Measurements from ENCODE around the gene OR51B2. TPM values are rescaled to one million over a fixed set of nuclear protein-coding genes. Genes with fewer than 3 reads are reported as not detected.
"Not testable (repeated sequence)": the region's sequence is repeated elsewhere in the genome, so short reads cannot be mapped to it uniquely, and the experiment has no call there.

Gene OR51B2
- total RNA-seq, 1 donor from 2014 or later = not detected

DNA sequence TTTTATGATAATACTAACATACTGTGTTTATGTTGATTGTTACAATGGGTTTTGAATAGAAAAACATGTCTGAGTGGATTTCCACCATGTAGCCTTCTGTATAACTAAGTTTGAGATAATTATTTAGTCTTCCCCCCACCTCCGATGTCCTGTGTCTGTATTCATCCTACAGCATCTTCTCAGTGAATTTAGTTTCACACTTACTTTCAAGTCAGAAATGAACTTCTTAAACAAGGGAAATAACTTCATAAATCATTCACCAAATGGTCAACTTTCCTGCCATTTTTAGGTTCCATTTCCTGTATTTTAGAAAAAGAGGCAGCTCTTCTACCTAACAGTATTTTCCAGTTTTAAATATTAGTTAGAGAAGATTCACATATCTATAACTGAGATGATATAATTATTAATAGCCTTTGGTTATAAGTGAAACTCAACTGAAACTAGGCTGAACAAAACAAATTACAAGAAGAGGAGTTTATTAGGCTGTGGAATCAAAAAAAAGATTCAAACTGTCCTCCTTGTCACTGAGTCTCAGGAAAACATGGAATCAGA, 15.8 kb upstream of the OR51B2 start:
- H3K36me3 ChIP-seq = no peaks in the 10 kb centered on the region
- H3K4me1 ChIP-seq = no peaks in the 10 kb centered on the region
- TF ChIP-seq, protein P1, sequence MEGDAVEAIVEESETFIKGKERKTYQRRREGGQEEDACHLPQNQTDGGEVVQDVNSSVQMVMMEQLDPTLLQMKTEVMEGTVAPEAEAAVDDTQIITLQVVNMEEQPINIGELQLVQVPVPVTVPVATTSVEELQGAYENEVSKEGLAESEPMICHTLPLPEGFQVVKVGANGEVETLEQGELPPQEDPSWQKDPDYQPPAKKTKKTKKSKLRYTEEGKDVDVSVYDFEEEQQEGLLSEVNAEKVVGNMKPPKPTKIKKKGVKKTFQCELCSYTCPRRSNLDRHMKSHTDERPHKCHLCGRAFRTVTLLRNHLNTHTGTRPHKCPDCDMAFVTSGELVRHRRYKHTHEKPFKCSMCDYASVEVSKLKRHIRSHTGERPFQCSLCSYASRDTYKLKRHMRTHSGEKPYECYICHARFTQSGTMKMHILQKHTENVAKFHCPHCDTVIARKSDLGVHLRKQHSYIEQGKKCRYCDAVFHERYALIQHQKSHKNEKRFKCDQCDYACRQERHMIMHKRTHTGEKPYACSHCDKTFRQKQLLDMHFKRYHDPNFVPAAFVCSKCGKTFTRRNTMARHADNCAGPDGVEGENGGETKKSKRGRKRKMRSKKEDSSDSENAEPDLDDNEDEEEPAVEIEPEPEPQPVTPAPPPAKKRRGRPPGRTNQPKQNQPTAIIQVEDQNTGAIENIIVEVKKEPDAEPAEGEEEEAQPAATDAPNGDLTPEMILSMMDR (IDR thresholded peaks at IDR 0.05) = no peak
- TF ChIP-seq POLR2AphosphoS5 (IDR thresholded peaks at IDR 0.05; ENCODE audit: insufficient read depth in 1 of 2, low read depth in 1 of 2) = no peak
- no peak for TF ChIP-seq POLR2A (IDR thresholded peaks at IDR 0.05)
- H3K27ac ChIP-seq = no peak overlapping the region
- H3K4me3 ChIP-seq = no peak overlapping the region
- no peaks in the 10 kb centered on the region for H3K27me3 ChIP-seq
- no peaks in the 10 kb centered on the region for H3K9me3 ChIP-seq
- no peak for DNase-seq (ENCODE audit: extremely low spot score in 2 of 2)
- intact Hi-C loops (cut with DNase I) = no loop called here

DNA sequence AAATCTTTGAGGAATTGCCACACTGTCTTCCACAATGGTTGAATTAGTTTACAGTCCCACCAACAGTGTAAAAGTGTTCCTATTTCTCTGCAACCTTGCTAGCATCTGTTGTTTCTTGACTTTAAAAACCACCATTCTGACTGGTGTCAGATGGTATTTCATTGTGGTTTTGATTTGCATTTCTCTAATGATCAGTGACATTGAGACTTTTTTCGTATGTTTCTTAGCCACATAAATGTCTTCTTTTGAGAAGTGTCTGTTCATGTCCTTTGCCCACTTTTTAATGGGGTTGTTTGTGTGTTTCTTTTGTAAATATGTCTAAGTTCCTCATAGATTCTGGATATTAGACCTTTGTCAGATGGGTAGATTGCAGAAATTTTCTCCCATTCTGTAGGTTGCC, 13.2 kb upstream of the OR51B2 start:
- H3K27me3 ChIP-seq; intact Hi-C loops (cut with DNase I): not testable (repeated sequence)

DNA sequence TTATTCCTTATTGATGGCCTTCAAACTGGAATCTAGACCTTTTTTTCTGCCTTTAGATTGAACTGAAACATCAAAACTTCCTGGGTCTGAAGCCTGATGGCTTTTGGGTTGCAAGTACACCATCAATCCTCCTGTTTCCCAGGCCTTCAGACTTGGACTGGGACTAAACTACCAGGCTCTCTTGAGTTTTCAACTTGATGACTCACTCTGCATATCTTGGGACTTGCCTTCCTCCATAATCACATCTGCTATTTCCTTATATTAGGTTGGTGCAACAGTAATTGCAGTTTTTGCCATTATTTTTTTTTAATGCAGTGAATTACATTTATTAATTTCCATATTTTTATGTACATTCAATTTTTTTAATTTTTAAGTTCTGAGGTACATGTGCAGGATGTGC, 12.2 kb upstream of the OR51B2 start:
- Histone ChIP-seq H3K27me3 (no peaks in the 10 kb centered on the region), H3K4me1 (no peaks in the 10 kb centered on the region), H3K27ac (no peak overlapping the region), H3K36me3 (no peaks in the 10 kb centered on the region), H3K4me3 (no peak overlapping the region), H3K9me3 (no peaks in the 10 kb centered on the region)
- DNase-seq (ENCODE audit: extremely low spot score in 2 of 2) = no peak
- TF ChIP-seq, protein P1 (IDR thresholded peaks at IDR 0.05) = no peak
- TF ChIP-seq POLR2AphosphoS5 (IDR thresholded peaks at IDR 0.05; ENCODE audit: insufficient read depth in 1 of 2, low read depth in 1 of 2) = no peak
- no peak for TF ChIP-seq POLR2A (IDR thresholded peaks at IDR 0.05)
- intact Hi-C loops (cut with DNase I) = no loop called here

More for the DNA sequence above, 13.2 kb upstream of the OR51B2 start:
- H3K4me1 ChIP-seq; H3K4me3 ChIP-seq; H3K9me3 ChIP-seq; H3K27ac ChIP-seq; DNase-seq (ENCODE audit: extremely low spot score in 2 of 2); H3K36me3 ChIP-seq: not testable (repeated sequence)

DNA sequence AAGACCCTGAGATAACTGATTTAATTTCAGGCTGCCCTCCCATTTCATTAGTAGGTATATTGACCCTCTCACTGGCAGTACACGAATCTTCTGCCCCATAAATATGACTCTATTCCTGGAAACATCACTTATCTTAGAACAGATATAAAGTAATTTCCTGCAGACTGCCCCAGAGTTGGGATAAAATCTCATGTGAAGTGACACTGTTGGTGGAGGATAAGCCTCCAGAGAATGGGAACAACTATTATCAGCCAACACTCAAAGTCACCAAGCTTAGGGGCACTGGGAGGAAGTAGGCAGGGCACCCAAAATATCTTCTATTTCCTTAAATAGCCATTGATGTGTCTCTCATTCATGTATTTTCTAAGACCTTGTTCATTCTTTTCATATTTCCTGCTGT, 11.1 kb upstream of the OR51B2 start:
- H3K4me3 ChIP-seq = no peak overlapping the region
- H3K36me3 ChIP-seq = no peaks in the 10 kb centered on the region
- H3K27ac ChIP-seq = no peak overlapping the region
- intact Hi-C loops (cut with DNase I) = no loop called here
- no peak for DNase-seq (ENCODE audit: extremely low spot score in 2 of 2)
- no peaks in the 10 kb centered on the region for H3K4me1 ChIP-seq
- H3K9me3 ChIP-seq = no peaks in the 10 kb centered on the region
- H3K27me3 ChIP-seq = no peaks in the 10 kb centered on the region
- TF ChIP-seq POLR2A (IDR thresholded peaks at IDR 0.05) (no peak), POLR2AphosphoS5 (IDR thresholded peaks at IDR 0.05; ENCODE audit: insufficient read depth in 1 of 2, low read depth in 1 of 2) (no peak)
- TF ChIP-seq, protein P1 (IDR thresholded peaks at IDR 0.05) = no peak

DNA sequence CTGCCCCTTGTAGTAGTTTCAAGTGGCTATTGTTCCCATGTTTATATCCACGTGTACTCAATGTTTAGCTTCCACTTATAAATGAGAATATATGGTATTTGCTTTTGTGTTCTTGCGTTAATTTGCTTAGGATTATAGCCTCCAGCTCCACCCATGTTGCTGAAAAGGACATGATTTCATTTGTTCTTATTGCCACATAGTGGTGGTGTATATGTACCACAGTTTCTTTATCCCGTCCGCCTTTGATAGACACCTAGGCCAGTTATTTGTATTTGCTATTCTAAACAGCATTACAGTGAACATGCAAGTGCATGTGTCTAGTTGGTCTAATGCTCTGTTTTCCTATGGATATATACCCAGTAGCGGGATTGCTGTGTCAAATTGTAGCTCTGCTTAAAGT, 6.8 kb downstream of the OR51B2 start:
- no peak overlapping the region for H3K4me3 ChIP-seq
- no peaks in the 10 kb centered on the region for H3K27me3 ChIP-seq
- H3K36me3 ChIP-seq = no peaks in the 10 kb centered on the region
- no peak for DNase-seq (ENCODE audit: extremely low spot score in 2 of 2)
- H3K9me3 ChIP-seq = no peaks in the 10 kb centered on the region
- H3K27ac ChIP-seq = no peak overlapping the region
- intact Hi-C loops (cut with DNase I) = no loop called here
- no peaks in the 10 kb centered on the region for H3K4me1 ChIP-seq
- TF ChIP-seq, protein P1 (IDR thresholded peaks at IDR 0.05) = no peak
- TF ChIP-seq POLR2AphosphoS5 (IDR thresholded peaks at IDR 0.05; ENCODE audit: insufficient read depth in 1 of 2, low read depth in 1 of 2) = no peak
- no peak for TF ChIP-seq POLR2A (IDR thresholded peaks at IDR 0.05)

DNA sequence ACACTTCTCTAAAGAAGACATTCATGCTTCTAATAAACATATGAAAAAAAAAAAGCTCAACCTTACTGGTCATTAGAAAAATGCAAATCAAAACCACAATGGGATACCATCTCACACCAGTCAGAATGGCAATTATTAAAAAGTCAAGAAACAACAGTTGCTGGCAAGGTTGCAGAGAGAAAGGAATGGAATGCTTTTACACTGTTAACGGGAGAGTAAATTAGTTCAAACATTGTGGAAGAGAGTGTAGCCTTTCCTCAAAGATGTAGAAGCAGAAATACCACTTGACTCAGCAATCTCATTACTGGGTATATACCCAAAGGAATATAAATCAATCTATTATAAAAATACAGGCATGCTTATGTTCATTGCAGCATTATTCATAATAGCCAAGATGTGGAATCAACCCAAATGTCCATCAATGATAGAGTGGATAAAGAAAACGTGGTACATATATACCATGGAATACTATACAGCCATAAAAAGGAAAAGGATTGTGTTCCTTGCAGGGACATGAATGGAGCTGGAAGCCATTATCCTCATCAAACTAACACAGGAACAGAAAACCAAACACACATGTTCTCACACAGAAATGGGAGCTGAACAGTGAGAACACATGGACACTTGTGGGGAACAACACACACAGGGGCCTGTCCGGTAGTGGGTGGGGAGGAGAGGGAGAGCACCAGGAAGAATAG, 10.6 kb downstream of the OR51B2 start:
- H3K4me1 ChIP-seq; H3K9me3 ChIP-seq; H3K4me3 ChIP-seq; H3K27ac ChIP-seq; H3K27me3 ChIP-seq; intact Hi-C loops (cut with DNase I); H3K36me3 ChIP-seq; DNase-seq (ENCODE audit: extremely low spot score in 2 of 2): not testable (repeated sequence)
